Measurements from ENCODE around the gene CLBA1. TPM values are rescaled to one million over a fixed set of nuclear protein-coding genes. Genes with fewer than 3 reads are reported as not detected.

CLBA1 gene
- total RNA-seq, 1 donor, result 12.3 TPM

DNA sequence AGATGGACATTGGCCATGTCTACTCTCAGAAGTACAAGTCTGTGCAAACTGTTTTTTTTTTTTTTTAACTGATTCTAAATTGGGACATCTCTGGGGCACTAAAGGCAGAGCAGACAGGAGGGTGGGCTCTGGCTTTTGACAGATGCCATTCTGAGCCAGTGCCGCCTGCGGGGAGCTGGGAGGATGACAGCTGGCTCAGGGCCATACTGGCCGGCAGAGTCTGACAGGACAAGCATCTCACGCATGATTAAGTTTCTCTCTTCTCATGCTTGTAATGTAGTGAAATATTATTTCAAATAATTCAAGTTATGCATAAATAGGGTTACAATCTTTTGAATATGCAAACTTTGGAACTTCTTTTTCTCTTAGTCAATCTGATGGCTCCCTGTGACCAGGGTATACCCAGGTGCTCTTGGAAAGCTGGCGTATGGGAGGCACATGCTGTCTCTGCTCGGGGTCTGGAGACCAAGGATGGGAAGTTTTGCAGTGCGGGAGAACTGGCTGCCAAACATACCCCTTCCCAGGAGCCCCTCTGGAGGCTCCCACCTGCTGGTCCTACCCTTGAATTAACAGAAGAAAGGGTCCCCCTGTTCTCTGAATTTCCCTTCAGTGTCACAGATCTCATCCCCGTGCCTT lies 27.7 kb downstream of the CLBA1 start:
- Histone ChIP-seq H4K20me1 (ENCODE audit: insufficient read depth, low read length) (peaks cover 3% of the 10 kb centered on the region), H3K36me3 (ENCODE audit: insufficient read depth, low read length) (peaks cover 25% of the 10 kb centered on the region), H2AFZ (ENCODE audit: low read length) (no peak overlapping the region), H3K27ac (ENCODE audit: low read depth, low read length) (peak overlapping the region; percentile 31), H3K4me3 (ENCODE audit: insufficient read depth, low read length) (no peak overlapping the region), H3K4me2 (ENCODE audit: insufficient read depth, low read length) (peak overlapping the region; percentile 37), H3K27me3 (ENCODE audit: insufficient read depth, low read length) (no peaks in the 10 kb centered on the region), H3K4me1 (ENCODE audit: insufficient read depth, low read length) (peaks cover 14% of the 10 kb centered on the region), H3K79me2 (ENCODE audit: insufficient read depth, low read length) (peaks cover 92% of the 10 kb centered on the region), H3K9me3 (ENCODE audit: low read depth, low read length) (no peaks in the 10 kb centered on the region)
- TF ChIP-seq, protein P1, sequence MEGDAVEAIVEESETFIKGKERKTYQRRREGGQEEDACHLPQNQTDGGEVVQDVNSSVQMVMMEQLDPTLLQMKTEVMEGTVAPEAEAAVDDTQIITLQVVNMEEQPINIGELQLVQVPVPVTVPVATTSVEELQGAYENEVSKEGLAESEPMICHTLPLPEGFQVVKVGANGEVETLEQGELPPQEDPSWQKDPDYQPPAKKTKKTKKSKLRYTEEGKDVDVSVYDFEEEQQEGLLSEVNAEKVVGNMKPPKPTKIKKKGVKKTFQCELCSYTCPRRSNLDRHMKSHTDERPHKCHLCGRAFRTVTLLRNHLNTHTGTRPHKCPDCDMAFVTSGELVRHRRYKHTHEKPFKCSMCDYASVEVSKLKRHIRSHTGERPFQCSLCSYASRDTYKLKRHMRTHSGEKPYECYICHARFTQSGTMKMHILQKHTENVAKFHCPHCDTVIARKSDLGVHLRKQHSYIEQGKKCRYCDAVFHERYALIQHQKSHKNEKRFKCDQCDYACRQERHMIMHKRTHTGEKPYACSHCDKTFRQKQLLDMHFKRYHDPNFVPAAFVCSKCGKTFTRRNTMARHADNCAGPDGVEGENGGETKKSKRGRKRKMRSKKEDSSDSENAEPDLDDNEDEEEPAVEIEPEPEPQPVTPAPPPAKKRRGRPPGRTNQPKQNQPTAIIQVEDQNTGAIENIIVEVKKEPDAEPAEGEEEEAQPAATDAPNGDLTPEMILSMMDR (IDR thresholded peaks at IDR 0.05; ENCODE audit: extremely low read depth, low read depth, low read length), result no peak
- DNase-seq (ENCODE audit: insufficient read length, low spot score, missing footprints), result peak; percentile 89

DNA sequence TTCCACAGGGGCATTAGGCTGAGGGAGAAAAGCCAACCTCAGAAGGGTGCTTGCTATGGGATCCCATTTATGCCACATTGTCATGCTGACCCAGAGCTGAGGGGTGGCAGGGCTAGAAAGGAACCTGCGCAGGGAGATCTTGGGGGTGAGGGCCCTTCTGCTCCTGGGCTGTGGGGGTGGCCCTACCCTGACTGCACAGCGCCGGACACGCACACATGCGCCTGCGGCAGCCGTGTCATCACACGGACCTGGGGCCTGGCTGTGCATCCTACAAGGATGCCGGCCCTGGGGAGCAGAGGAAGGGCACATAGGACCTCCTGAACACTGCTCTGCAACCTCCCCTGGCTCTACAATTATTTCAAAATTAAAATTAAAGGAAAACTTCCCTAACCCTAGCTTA lies 28.4 kb downstream of the CLBA1 start:
- TF ChIP-seq, protein P1 (IDR thresholded peaks at IDR 0.05; ENCODE audit: extremely low read depth, low read depth, low read length), result no peak
- Histone ChIP-seq H3K4me2 (ENCODE audit: insufficient read depth, low read length) (peak overlapping the region; percentile 72), H3K4me1 (ENCODE audit: insufficient read depth, low read length) (peaks cover 17% of the 10 kb centered on the region), H3K27me3 (ENCODE audit: insufficient read depth, low read length) (no peaks in the 10 kb centered on the region), H3K27ac (ENCODE audit: low read depth, low read length) (no peak overlapping the region), H3K9me3 (ENCODE audit: low read depth, low read length) (no peaks in the 10 kb centered on the region), H4K20me1 (ENCODE audit: insufficient read depth, low read length) (peaks cover 6% of the 10 kb centered on the region), H3K36me3 (ENCODE audit: insufficient read depth, low read length) (peaks cover 22% of the 10 kb centered on the region), H2AFZ (ENCODE audit: low read length) (no peak overlapping the region), H3K79me2 (ENCODE audit: insufficient read depth, low read length) (peaks cover 99% of the 10 kb centered on the region), H3K4me3 (ENCODE audit: insufficient read depth, low read length) (no peak overlapping the region)
- peak; percentile 46 for DNase-seq (ENCODE audit: insufficient read length, low spot score, missing footprints)

DNA sequence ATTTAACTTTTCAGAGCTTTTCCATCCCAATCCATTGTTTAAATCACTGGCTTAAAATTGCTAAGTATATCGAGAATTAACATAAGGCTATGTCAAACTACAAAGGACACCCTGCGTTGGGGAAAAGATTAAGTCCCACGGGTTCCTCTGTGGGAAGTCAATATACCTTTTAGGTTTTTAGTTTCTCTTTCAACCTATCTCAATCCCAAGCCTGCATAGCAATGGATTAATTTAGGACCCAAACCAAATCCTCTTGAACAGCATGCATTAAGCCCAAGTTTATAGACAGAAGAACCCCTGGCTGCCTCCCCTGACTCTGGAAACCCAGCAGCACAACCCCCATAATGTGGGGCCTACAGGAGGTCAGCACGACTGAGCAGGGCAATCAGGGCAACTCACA lies 29.0 kb downstream of the CLBA1 start:
- H4K20me1 ChIP-seq (ENCODE audit: insufficient read depth, low read length), result peaks cover 4% of the 10 kb centered on the region
- no peaks in the 10 kb centered on the region for H3K27me3 ChIP-seq (ENCODE audit: insufficient read depth, low read length)
- H3K9me3 ChIP-seq (ENCODE audit: low read depth, low read length), result no peaks in the 10 kb centered on the region
- H3K79me2 ChIP-seq (ENCODE audit: insufficient read depth, low read length), result peaks cover 99% of the 10 kb centered on the region
- DNase-seq (ENCODE audit: insufficient read length, low spot score, missing footprints), result peak; percentile 38
- no peak overlapping the region for H3K27ac ChIP-seq (ENCODE audit: low read depth, low read length)
- peaks cover 23% of the 10 kb centered on the region for H3K4me1 ChIP-seq (ENCODE audit: insufficient read depth, low read length)
- H3K4me2 ChIP-seq (ENCODE audit: insufficient read depth, low read length), result peak overlapping the region; percentile 72
- peaks cover 17% of the 10 kb centered on the region for H3K36me3 ChIP-seq (ENCODE audit: insufficient read depth, low read length)
- TF ChIP-seq, protein P1 (IDR thresholded peaks at IDR 0.05; ENCODE audit: extremely low read depth, low read depth, low read length), result no peak
- peak overlapping the region; percentile 31 for H3K4me3 ChIP-seq (ENCODE audit: insufficient read depth, low read length)
- peak overlapping the region; percentile 3 for H2AFZ ChIP-seq (ENCODE audit: low read length)

DNA sequence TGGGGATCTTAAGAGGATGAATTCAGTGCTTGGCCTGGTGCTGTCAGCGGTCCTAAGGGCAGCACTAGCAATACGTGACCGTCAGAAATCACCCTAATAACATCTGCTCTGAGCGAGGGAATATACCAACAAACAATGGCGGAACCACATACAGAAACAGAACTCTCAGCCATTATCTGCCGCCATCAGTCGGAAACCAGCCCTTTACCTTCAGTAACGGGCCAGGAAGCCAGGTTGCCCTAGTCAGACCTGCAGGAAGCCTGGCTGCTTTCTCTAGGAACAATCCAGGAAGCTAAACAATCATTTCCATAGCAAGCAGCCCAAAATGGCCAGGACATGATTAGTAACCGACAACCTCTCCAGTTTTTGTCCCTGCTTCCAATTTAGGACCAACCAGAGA lies 29.7 kb downstream of the CLBA1 start:
- peaks cover 12% of the 10 kb centered on the region for H3K36me3 ChIP-seq (ENCODE audit: insufficient read depth, low read length)
- H3K79me2 ChIP-seq (ENCODE audit: insufficient read depth, low read length), result peaks cover 99% of the 10 kb centered on the region
- no peak overlapping the region for H3K27ac ChIP-seq (ENCODE audit: low read depth, low read length)
- no peak overlapping the region for H3K4me3 ChIP-seq (ENCODE audit: insufficient read depth, low read length)
- no peak overlapping the region for H3K4me2 ChIP-seq (ENCODE audit: insufficient read depth, low read length)
- DNase-seq (ENCODE audit: insufficient read length, low spot score, missing footprints), result no peak
- no peak overlapping the region for H2AFZ ChIP-seq (ENCODE audit: low read length)
- peaks cover 27% of the 10 kb centered on the region for H3K4me1 ChIP-seq (ENCODE audit: insufficient read depth, low read length)
- H3K9me3 ChIP-seq (ENCODE audit: low read depth, low read length), result no peaks in the 10 kb centered on the region
- TF ChIP-seq, protein P1 (IDR thresholded peaks at IDR 0.05; ENCODE audit: extremely low read depth, low read depth, low read length), result no peak
- H3K27me3 ChIP-seq (ENCODE audit: insufficient read depth, low read length), result no peaks in the 10 kb centered on the region
- peaks cover 4% of the 10 kb centered on the region for H4K20me1 ChIP-seq (ENCODE audit: insufficient read depth, low read length)
